Adrenal gland (tissue), 5 donors: ENCODE results near the gene AHRR.

Source experiments
- POLR2A ChIP-seq, 2 donors: fragments of 450-650 bp; IDR thresholded peaks; one replicate each; pipeline ENCODE4 v1.6.1; 2017; ENCODE audit warnings: antibody characterized with exemption in 2 of 2, mild to moderate bottlenecking in 2 of 2, moderate library complexity in 1 of 2
- TF ChIP-seq, protein P1 (sequence below), 6 experiments: fragments of 450-650 bp in 4 of 6; fragments of 200-600 bp in 2 of 6; sonication (generic) in 1 of 6; IDR thresholded peaks; 1 replicate in 5 of 6; 2 replicates in 1 of 6; pipeline versions ENCODE4 v1.5.1 to v1.8.0; 2016 to 2021; ENCODE audit warnings: antibody characterized with exemption in 6 of 6, mild to moderate bottlenecking in 2 of 6, moderate library complexity in 1 of 6
- donor health status: DM: no; HTN: no; CAD: no.

DNA sequence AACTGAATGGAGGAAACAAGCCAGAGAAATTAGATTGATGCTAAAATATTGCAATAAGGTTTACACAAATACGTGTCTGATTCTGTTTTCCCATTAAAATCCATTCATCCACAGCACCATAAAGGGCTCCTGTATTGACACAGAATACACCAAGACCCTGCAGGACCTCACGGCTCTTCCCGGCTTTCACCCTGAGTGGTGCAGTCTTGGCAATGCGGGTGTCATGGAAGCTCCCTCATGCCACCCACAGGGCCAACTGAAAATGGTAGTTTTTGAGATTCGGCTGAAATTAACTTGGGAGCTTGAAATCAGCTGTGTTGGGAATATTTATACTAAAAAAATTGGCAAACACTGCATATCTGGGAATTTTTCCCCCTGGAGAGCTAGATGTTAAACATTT is 104.2 kb downstream of the AHRR start:
- no peak for TF ChIP-seq POLR2A (IDR thresholded peaks at IDR 0.05)
- TF ChIP-seq, protein P1, sequence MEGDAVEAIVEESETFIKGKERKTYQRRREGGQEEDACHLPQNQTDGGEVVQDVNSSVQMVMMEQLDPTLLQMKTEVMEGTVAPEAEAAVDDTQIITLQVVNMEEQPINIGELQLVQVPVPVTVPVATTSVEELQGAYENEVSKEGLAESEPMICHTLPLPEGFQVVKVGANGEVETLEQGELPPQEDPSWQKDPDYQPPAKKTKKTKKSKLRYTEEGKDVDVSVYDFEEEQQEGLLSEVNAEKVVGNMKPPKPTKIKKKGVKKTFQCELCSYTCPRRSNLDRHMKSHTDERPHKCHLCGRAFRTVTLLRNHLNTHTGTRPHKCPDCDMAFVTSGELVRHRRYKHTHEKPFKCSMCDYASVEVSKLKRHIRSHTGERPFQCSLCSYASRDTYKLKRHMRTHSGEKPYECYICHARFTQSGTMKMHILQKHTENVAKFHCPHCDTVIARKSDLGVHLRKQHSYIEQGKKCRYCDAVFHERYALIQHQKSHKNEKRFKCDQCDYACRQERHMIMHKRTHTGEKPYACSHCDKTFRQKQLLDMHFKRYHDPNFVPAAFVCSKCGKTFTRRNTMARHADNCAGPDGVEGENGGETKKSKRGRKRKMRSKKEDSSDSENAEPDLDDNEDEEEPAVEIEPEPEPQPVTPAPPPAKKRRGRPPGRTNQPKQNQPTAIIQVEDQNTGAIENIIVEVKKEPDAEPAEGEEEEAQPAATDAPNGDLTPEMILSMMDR (IDR thresholded peaks at IDR 0.05): peak in 4 of 6 experiments; percentile 10 to 21 (median 16)
